OCI-LY7 (cell line): Measurements from ENCODE around the gene C1orf141. TPM values are rescaled to one million over a fixed set of nuclear protein-coding genes. Genes with fewer than 3 reads are reported as not detected.

Source experiments
- BruUV-seq: library from RNA; stranded (reverse); fragments of 400-500 nt; replicated peaks from 2 replicates; lab custom pipeline; 2021; lab: Mats Ljungman, UMichigan
- CTCF ChIA-PET: fragments of 300-600 bp; sonication (Branson Sonifier 250); formaldehyde crosslinking; loops from one replicate; lab custom pipeline; 2022; ENCODE audit warnings: antibody characterized with exemption; ENCODE audit not compliant: unreplicated experiment; lab: Charles Lee
- POLR2A ChIA-PET: fragments of 300-600 bp; sonication (Branson Sonifier 250); formaldehyde crosslinking; loops from one replicate; lab custom pipeline; 2022; ENCODE audit warnings: antibody characterized with exemption; lab: Charles Lee
- DNase-seq: peaks from one replicate; pipeline ENCODE4 v3.0.0-alpha.2; 2015; ENCODE audit warnings: low spot score
- H2AFZ ChIP-seq: fragments of 200-600 bp; sonication (generic), shearing (Covaris generic); 2 replicates; pipeline ENCODE4 v1.6.1; 2014; ENCODE audit warnings: mild to moderate bottlenecking, antibody characterized with exemption, low read length, moderate library complexity
- H3K27ac ChIP-seq: fragments of 200-600 bp; sonication (generic); 2 replicates; pipeline ENCODE4 v1.5.1; 2014; ENCODE audit warnings: mixed run types, low read depth, mild to moderate bottlenecking, moderate library complexity, low read length, inconsistent platforms; ENCODE audit not compliant: poor library complexity, severe bottlenecking
- H3K36me3 ChIP-seq: fragments of 200-600 bp; sonication (generic); 2 replicates; pipeline ENCODE4 v1.6.1; 2014; ENCODE audit warnings: mild to moderate bottlenecking, antibody characterized with exemption, low read length, moderate library complexity, mixed read lengths; ENCODE audit not compliant: insufficient read depth
- H3K4me1 ChIP-seq: fragments of 200-600 bp; sonication (generic); 2 replicates; pipeline ENCODE4 v1.5.1; 2014; ENCODE audit warnings: mild to moderate bottlenecking, low read length; ENCODE audit not compliant: insufficient read depth, poor library complexity, severe bottlenecking
- H3K4me2 ChIP-seq: fragments of 200-600 bp; sonication (generic); 2 replicates; pipeline ENCODE4 v1.6.1; 2014; ENCODE audit warnings: mild to moderate bottlenecking, low read length
- H3K4me3 ChIP-seq: fragments of 200-600 bp; sonication (generic); 2 replicates; pipeline ENCODE4 v1.5.1; 2014; ENCODE audit warnings: mild to moderate bottlenecking, low read depth, low read length; ENCODE audit not compliant: poor library complexity, severe bottlenecking
- H3K79me2 ChIP-seq: fragments of 200-600 bp; sonication (generic); 2 replicates; pipeline ENCODE4 v1.6.1; 2016; ENCODE audit warnings: low read depth, mild to moderate bottlenecking, low read length, moderate library complexity, mixed read lengths; ENCODE audit not compliant: insufficient read depth
- H3K9me2 ChIP-seq: fragments of 200-600 bp; sonication (generic); 2 replicates; pipeline ENCODE4 v1.6.1; 2016; ENCODE audit warnings: mild to moderate bottlenecking, low read length, mixed read lengths; ENCODE audit not compliant: insufficient read depth
- H3K9me3 ChIP-seq: fragments of 200-600 bp; sonication (generic); 2 replicates; pipeline ENCODE4 v1.6.1; 2014; ENCODE audit warnings: mild to moderate bottlenecking, mixed run types, low read length, mixed read lengths
- H4K20me1 ChIP-seq: fragments of 200-600 bp; sonication (generic); 2 replicates; pipeline ENCODE4 v1.6.1; 2014; ENCODE audit warnings: mild to moderate bottlenecking, antibody characterized with exemption, low read length, moderate library complexity, mixed read lengths; ENCODE audit not compliant: insufficient read depth
- EZH2phosphoT487 ChIP-seq: fragments of 200-600 bp; sonication (generic); IDR thresholded peaks from 2 replicates; pipeline ENCODE4 v1.6.1; 2018; ENCODE audit warnings: low read depth, borderline replicate concordance, mild to moderate bottlenecking, mixed run types, antibody characterized with exemption, low read length, moderate library complexity, mixed read lengths
- intact Hi-C: fragments of 100-400 bp; cut with micrococcal nuclease; formaldehyde crosslinking; loops from one replicate; pipeline ENCODE4 v1.10.0; 2022; ENCODE audit not compliant: unreplicated experiment
- total RNA-seq, 2 experiments: library from RNA; depleted of rRNA in 1 of 2; stranded (reverse); fragments of >200 nt in 1 of 2; shearing (Covaris generic) in 1 of 2; gene quantifications; 2 replicates each; pipeline ENCODE4 v1.2.3, GENCODE V29; 2014 to 2022
- TF ChIP-seq, protein P1 (sequence below): fragments of 200-600 bp; sonication (generic); conservative IDR thresholded peaks from 2 replicates; pipeline ENCODE4 v1.5.1; 2014; ENCODE audit warnings: mild to moderate bottlenecking, antibody characterized with exemption, low read length, moderate library complexity, mixed read lengths

C1orf141 gene
- total RNA-seq, 2 experiments from 2014 or later = not detected

DNA sequence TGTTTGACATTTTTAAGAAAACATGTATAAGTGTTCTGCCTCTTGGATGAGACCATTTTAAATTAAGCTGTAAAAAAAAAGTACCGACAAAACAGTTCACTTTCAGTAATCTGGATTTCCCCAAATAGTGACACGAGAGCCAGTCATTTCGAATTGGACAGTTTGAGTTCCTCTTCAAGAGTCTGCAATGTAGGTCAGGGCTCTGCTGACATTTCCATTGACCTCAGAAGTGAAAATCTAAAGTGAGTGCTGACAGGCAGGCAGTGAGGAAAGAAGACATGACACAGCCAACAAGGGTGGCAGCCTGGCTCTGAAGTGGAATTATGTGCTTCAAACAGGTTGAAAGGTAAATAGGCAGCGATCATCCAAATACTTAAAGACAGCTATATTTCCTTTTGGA lies 31.4 kb upstream of the C1orf141 start, which contains the start of gene IL23R:
Gene IL23R, plus strand, starts transcription at position 259 of the 400 bp plus-strand sequence. CDS start 1,667 bp downstream, outside the sequence.
- ChIA-PET POLR2A (interaction anchor here (1.0 kb wide), 1 partner anchor 22 kb away, joined by 3 read pairs; no protein-coding TSS in a partner anchor), CTCF (no interaction called here)
- BruUV-seq = no TSS peak

DNA sequence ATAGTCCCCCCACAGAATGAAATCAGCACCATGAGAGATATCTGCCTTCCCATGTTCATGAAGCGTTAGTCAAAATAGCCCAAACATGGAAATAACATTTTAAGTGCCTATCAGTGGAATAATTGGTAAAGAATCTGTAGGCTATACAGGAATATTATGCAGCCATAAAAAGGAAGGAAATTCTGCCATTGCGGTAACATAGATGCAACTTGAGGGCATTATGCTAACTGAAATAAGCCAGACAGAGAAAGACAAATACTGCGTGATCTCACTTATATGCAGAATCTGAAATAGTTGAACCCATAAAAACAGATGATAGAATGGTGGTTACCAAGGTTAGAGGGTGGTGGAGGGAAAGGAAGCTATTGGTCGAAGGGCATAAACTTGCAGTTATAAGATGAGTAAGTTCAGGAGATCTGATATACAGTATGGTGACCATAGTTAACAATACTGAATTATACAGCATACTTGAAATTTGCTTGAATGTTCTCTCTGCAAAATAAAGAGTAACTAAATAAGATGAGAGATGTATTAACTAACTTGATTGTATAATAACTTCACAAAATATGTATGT lies 30.8 kb upstream of the C1orf141 start:
- no peak overlapping the region for H3K4me2 ChIP-seq
- H2AFZ ChIP-seq = no peak overlapping the region
- H3K9me2 ChIP-seq = no peaks in the 10 kb centered on the region
- intact Hi-C loops = no loop called here
- no peaks in the 10 kb centered on the region for H3K4me1 ChIP-seq
- ChIA-PET POLR2A (no interaction called here), CTCF (no interaction called here)
- TF ChIP-seq, protein P1, sequence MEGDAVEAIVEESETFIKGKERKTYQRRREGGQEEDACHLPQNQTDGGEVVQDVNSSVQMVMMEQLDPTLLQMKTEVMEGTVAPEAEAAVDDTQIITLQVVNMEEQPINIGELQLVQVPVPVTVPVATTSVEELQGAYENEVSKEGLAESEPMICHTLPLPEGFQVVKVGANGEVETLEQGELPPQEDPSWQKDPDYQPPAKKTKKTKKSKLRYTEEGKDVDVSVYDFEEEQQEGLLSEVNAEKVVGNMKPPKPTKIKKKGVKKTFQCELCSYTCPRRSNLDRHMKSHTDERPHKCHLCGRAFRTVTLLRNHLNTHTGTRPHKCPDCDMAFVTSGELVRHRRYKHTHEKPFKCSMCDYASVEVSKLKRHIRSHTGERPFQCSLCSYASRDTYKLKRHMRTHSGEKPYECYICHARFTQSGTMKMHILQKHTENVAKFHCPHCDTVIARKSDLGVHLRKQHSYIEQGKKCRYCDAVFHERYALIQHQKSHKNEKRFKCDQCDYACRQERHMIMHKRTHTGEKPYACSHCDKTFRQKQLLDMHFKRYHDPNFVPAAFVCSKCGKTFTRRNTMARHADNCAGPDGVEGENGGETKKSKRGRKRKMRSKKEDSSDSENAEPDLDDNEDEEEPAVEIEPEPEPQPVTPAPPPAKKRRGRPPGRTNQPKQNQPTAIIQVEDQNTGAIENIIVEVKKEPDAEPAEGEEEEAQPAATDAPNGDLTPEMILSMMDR = no peak
- no peak for TF ChIP-seq EZH2phosphoT487
- DNase-seq = no peak
- H3K27ac ChIP-seq = no peak overlapping the region
- no peaks in the 10 kb centered on the region for H3K36me3 ChIP-seq
- H3K4me3 ChIP-seq = no peak overlapping the region
- H4K20me1 ChIP-seq = no peaks in the 10 kb centered on the region
- no peaks in the 10 kb centered on the region for H3K9me3 ChIP-seq
- BruUV-seq = no TSS peak
- no peaks in the 10 kb centered on the region for H3K79me2 ChIP-seq

More for the DNA sequence above, 31.4 kb upstream of the C1orf141 start, which contains the start of gene IL23R:
- Histone ChIP-seq H3K27ac (no peak within 1 kb of the TSS), H3K4me3 (no peak within 1 kb of the TSS), H3K4me1 (no peaks in the 10 kb centered on the region), H3K36me3 (no peaks in the 10 kb centered on the region), H4K20me1 (no peaks in the 10 kb centered on the region), H3K9me3 (no peaks in the 10 kb centered on the region), H3K79me2 (no peaks in the 10 kb centered on the region), H3K9me2 (no peaks in the 10 kb centered on the region), H3K4me2 (no peak within 1 kb of the TSS), H2AFZ (no peak within 1 kb of the TSS)
- intact Hi-C loops = no loop called here
- TF ChIP-seq EZH2phosphoT487 = no peak
- DNase-seq = no peak

DNA sequence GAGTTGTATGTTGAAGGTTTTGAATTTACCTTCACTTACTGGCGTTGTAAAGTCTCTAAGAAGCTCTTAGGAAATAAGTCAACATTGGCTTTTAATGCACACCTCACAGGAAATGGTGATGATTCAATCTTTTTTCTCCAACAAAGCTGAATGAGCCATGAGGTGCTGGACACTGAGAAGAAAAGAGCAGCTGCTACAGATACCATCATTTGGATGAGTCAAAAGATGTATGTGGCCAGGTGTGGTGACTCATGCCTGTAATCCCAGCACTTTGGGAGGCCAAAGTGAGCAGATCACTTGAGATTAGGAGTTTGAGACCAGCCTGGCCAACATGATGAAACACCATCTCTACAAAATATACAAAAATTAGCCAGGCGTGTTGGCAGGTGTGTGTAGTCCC lies 28.2 kb upstream of the C1orf141 start:
- no peaks in the 10 kb centered on the region for H3K9me2 ChIP-seq
- H3K4me1 ChIP-seq = no peaks in the 10 kb centered on the region
- H2AFZ ChIP-seq = no peak overlapping the region
- intact Hi-C loops = no loop called here
- no peak for DNase-seq
- TF ChIP-seq EZH2phosphoT487 = no peak
- TF ChIP-seq, protein P1 = no peak
- H3K4me2 ChIP-seq = no peak overlapping the region
- ChIA-PET POLR2A (interaction anchor here (0.7 kb wide), 2 partner anchors 10 to 1092 kb away, joined by 3 read pairs; no protein-coding TSS in a partner anchor), CTCF (no interaction called here)
- no peaks in the 10 kb centered on the region for H3K79me2 ChIP-seq
- no peak overlapping the region for H3K4me3 ChIP-seq
- H3K36me3 ChIP-seq = no peaks in the 10 kb centered on the region
- no peaks in the 10 kb centered on the region for H4K20me1 ChIP-seq
- no TSS peak for BruUV-seq
- H3K9me3 ChIP-seq = no peaks in the 10 kb centered on the region
- no peak overlapping the region for H3K27ac ChIP-seq
